COR-L47 (cell line): Measurements from ENCODE around the gene TMEM266.

ENCODE experiments used
- DNase-seq: peaks from one replicate; lab custom pipeline; 2025; lab: John Stamatoyannopoulos, UW

TMEM266 gene

GRCh38 chr15:76162784-76163456, 103.1 kb downstream of the TMEM266 start:
- no peak for DNase-seq

DNA sequence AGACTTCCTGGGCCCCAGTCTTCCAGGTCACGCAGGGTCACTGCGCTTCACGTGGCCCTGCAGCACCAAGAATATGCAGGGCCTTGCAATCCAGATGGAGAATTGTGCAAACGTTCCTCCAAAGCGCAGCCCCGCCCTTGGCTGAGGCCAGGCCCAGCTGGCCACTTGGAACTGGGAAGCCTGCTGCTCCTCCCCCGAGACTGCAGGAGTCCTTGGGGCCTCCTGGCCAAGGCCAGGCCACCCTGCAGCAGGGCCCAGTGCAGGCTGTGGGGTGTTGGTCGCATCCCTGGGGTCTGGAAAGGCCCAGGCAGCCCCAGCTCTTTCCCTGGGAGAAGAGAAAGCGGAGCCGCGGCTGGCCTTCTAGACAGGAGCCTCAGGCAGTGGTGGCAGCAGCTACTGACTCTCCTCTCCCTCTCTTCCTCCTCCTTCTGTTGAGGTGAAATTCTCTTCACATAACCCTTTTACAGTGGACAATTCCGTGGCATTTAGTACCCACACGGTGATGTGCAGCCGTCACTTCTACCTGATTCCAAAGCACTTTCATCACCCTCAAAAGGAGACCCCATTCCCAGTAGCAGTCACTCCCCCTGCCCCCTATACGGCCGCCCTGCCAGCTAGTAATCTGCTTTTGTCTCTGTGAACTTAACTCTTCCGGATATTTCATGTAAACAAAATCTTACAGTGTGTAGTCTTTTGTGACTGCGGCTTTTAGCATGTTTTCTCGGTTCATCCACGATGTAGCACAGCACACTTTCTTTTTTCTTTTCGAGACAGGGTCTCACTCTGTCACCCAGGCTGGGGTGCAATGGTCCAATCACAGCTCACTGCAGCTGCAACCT, 103.9 kb downstream of the TMEM266 start:
- no peak for DNase-seq

DNA sequence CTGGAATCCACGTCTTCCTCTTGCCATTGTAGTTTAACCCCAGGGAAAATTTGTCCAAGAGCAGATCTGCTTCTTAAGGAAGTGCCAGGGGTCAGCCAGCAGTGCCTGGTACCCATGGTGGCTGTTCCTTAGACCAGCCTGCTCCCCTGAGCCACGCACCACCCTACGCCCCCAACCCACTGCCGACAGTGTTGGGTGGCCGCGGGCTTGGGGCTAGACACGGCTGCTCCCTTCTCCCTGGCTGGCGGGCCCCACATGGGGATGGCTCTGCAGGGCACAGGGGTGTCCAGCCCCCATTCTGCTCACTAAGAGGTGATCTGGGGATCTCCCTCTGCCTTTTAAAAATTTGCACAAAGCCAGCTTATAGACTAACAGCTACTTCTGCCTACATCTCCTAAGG, 104.8 kb downstream of the TMEM266 start:
- no peak for DNase-seq

DNA sequence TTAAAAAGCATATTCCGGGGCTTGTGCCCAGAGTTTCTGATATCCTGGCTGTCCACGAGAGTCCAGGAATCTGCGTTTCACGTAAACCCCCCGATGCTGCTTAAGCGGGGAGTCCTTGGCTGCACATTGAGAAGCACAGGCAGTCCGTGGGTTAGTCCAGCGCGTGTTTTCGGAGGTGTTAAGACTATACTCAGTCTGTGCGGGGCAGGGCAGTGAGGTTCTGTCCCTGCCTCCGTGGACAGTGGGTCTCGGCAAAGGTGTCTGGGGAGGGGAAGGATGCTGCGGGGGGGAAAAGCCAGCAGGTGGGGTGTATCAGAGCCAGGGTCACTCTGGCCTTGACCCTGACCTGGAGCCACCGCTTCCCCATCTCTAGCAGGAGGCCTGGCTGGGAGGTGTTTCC, 106.2 kb downstream of the TMEM266 start:
- DNase-seq: no peak

GRCh38 chr15:76168237-76168984, 108.6 kb downstream of the TMEM266 start:
- DNase-seq: no peak

DNA sequence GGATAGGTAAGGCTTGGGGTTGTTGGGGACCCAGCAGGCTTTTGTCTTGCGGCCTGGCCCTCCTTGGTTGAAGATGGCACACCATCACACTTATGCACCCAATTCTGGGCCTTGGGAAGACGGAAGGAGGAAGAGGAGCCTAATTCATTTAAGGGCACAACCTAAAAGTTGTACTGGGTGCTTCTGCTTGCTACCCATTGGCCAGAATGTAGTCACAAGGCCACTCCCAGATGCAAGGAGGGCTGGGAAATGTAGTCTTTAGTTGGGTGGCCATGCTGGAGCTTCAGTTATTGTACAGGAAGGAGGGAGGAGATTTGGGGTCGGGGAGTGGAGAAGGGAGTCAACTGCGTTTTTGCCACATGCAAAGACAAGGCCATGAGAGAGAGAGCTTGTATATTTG, 109.2 kb downstream of the TMEM266 start:
- no peak for DNase-seq

DNA sequence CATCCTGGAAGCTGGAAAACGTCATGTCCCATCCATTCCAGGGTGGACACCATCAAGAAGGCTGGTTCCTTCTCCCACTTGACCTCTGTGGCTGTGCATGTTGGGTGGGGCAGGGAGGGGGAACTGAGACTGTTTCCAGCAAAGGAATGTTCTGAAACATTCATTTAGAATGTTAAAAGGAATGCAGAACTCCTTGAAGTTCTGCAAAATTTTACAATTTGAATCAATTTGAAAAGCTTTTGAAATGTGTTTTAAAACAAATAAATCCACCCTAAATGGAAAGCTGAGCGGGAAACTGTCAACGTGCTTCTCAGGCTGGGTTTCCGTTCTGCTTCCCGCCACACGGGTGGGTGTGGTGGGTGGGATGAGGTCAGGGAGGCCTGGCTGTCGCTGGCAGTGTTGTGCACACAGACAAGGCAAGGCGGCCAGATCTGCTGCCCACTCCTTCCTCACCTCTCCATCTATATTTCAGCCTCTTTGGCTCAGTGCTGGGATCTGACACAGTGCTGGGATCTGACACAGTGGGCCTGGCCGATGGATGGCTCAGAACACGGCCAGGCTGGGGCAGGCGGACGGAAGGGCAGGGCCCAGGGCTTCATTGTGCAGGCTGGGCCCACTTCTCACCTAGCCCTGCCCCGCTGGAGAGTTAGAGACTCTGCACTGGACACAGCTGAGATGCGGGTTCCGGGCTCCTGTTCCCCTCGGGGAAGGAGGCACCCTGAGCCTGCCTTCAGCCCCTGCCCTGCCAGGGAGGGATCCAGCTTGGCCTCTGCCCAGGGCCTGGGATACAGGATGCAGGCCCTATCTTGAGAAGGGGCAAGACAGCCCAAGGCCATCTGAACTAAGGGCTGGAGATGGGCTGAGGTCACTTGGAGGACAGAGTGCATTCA, 110.4 kb downstream of the TMEM266 start:
- DNase-seq: no peak

- no peak for DNase-seq
Measured at GRCh38 chr15:76172782-76173181, 113.0 kb downstream of the TMEM266 start.

- DNase-seq: no peak
Measured at GRCh38 chr15:76173317-76173834, 113.6 kb downstream of the TMEM266 start.

GRCh38 chr15:76174654-76175053, 114.9 kb downstream of the TMEM266 start:
- DNase-seq: no peak

DNA sequence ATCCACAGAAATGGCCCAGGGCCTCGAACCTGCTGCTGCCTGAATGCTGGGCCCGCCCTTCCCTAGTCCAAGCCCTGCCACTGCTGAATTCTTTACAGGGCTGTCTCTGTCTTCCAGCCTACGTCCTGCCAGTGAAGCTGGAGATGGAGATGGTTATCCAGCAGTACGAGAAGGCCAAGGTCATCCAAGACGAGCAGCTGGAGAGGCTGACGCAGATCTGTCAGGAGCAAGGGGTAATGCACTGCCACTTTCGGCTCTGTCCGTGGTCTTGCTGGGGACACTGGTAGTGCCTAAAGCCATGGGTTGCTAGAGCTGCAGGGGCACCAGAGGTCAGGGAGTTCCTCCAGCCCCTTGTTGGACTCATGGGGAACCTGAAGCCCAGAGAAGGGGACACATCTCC, 115.7 kb downstream of the TMEM266 start:
- DNase-seq: no peak

GRCh38 chr15:76176059-76176458, 116.3 kb downstream of the TMEM266 start:
- DNase-seq: no peak

DNA sequence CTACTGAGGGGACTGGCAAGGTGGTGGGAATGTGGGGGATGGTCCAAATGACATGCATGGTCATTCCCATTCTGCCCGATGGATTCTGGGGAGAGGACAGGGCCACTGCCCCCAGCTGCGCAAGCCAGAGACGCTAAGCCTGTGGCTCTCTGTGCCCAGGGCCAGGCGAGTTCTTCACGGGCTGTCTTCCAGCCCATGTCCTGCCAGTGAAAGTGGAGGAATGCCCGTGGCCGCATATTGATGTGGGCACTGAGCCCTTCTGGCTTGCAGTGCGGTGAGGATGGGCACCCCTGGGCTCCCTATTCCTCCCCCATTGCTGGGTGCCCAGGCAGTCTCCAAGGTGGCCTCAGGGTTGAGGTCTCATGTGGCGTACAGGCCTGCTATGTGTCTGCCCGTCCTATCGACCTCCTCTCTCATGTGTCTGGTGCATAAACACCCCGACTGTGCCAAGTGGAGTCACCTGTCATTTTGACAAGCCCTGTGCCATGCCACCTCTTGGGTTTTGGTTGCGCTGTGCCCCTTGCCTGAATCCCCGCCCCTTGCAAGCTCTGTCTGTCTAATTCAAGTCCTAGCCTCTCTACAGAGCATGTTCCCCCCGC, 116.8 kb downstream of the TMEM266 start:
- no peak for DNase-seq

GRCh38 chr15:76177491-76178040, 117.8 kb downstream of the TMEM266 start:
- no peak for DNase-seq

GRCh38 chr15:76178296-76179000, 118.7 kb downstream of the TMEM266 start:
- no peak for DNase-seq

- no peak for DNase-seq
Measured at GRCh38 chr15:76179023-76179422, 119.2 kb downstream of the TMEM266 start.

GRCh38 chr15:76180321-76180720, 120.5 kb downstream of the TMEM266 start:
- no peak for DNase-seq

GRCh38 chr15:76181705-76182107, 121.9 kb downstream of the TMEM266 start:
- no peak for DNase-seq

- no peak for DNase-seq
Measured at GRCh38 chr15:76183930-76184649, 124.3 kb downstream of the TMEM266 start.

- DNase-seq: no peak
Measured at GRCh38 chr15:76184650-76185035, 124.9 kb downstream of the TMEM266 start.
